Uterus (tissue), 4 donors: ENCODE data around the gene POLD1. TPM values are rescaled to one million over a fixed set of nuclear protein-coding genes. Genes with fewer than 3 reads are reported as not detected.

Experiments
- DNase-seq, 2 donors: peaks; one replicate each; pipeline ENCODE4 v3.0.0-alpha.2; 2019 to 2020
- H3K27ac ChIP-seq, 2 donors: fragments of 200-600 bp; sonication (generic); 1 replicate in 1 of 2; 2 replicates in 1 of 2; pipeline ENCODE4 v1.5.1; 2016 to 2018
- H3K27me3 ChIP-seq, 2 donors: fragments of 200-600 bp; sonication (generic); one replicate each; pipeline ENCODE4 v1.5.1; 2018 to 2019; ENCODE audit warnings: control low read depth in 1 of 2
- H3K36me3 ChIP-seq, 2 donors: fragments of 200-600 bp; sonication (generic); one replicate each; pipeline ENCODE4 v1.5.1; 2019; ENCODE audit warnings: control low read depth in 1 of 2
- H3K4me1 ChIP-seq, 2 donors: fragments of 200-600 bp; sonication (generic); one replicate each; pipeline ENCODE4 v1.5.1; 2018 to 2019; ENCODE audit warnings: control low read depth in 1 of 2
- H3K4me3 ChIP-seq, 2 donors: fragments of 200-600 bp; sonication (generic); 1 replicate in 1 of 2; 2 replicates in 1 of 2; pipeline ENCODE4 v1.5.1; 2018 to 2019; ENCODE audit warnings: mild to moderate bottlenecking in 1 of 2
- H3K9me3 ChIP-seq, 2 donors: fragments of 200-600 bp; sonication (generic); one replicate each; pipeline ENCODE4 v1.5.1; 2019; ENCODE audit warnings: control low read depth in 1 of 2
- CTCF ChIP-seq, 4 experiments: fragments of 200-600 bp in 2 of 4; fragments of 450-650 bp in 2 of 4; sonication (generic) in 2 of 4; IDR thresholded peaks; one replicate each; pipeline ENCODE4 v1.5.1; 2016 to 2019; ENCODE audit warnings: antibody characterized with exemption in 4 of 4, mild to moderate bottlenecking in 2 of 4, moderate library complexity in 1 of 4
- POLR2A ChIP-seq, 2 donors: fragments of 450-650 bp; IDR thresholded peaks; one replicate each; pipeline ENCODE4 v1.6.1; 2016; ENCODE audit warnings: antibody characterized with exemption in 2 of 2, mild to moderate bottlenecking in 1 of 2, moderate library complexity in 1 of 2
- intact Hi-C: fragments of 100-400 bp; cut with DNase I; formaldehyde crosslinking; loops from one replicate; pipeline ENCODE4 v1.15.1; 2023; ENCODE audit warnings: low total_unique reads
- total RNA-seq, 4 donors: library from RNA; depleted of rRNA in 3 of 4; stranded (reverse); fragments of >200 nt in 3 of 4; gene quantifications; one replicate each; pipeline versions ENCODE4 v1.1.0 to v1.2.4, GENCODE V29; 2014 to 2023
- donor health status: DM: yes; HTN: yes; CAD: no.

POLD1 gene
- total RNA-seq, 4 donors from 2014 or later: 10.6 to 47.9 (median 24.0) TPM

GRCh38 chr19:50467566-50467965 lies 83.4 kb downstream of the POLD1 start:
- TF ChIP-seq CTCF (IDR thresholded peaks at IDR 0.05) (no peak), POLR2A (IDR thresholded peaks at IDR 0.05) (no peak)
- Histone ChIP-seq H3K4me1 (no peaks in the 10 kb centered on the region), H3K4me3 (no peak overlapping the region), H3K9me3 (no peaks in the 10 kb centered on the region), H3K27me3 (no peaks in the 10 kb centered on the region), H3K27ac (no peak overlapping the region), H3K36me3 (no peaks in the 10 kb centered on the region)
- intact Hi-C loops: no loop called here
- no peak for DNase-seq

Other genes starting within 250 kb of the POLD1 start
- gene IZUMO2, start 221.1 kb upstream of the POLD1 start, total RNA-seq: not detected
- gene MYH14, start 180.7 kb upstream of the POLD1 start, total RNA-seq: 10 to 100 TPM in 1 of 4 donors, 1 to 10 TPM in 2, under 1 TPM in 1; 0.77 to 22.1 (median 1.4) TPM
- 1 to 10 TPM in 1 of 4 donors, under 1 TPM in 2, not detected in 1; 0.26 to 2.4 (median 0.85) TPM for gene KCNC3, start 55.0 kb upstream of the POLD1 start, total RNA-seq
- gene NAPSA, start 18.7 kb upstream of the POLD1 start, total RNA-seq: 1 to 10 TPM in 2 of 4 donors, not detected in 2; 1.4 to 1.5 TPM
- gene NR1H2, start 7.9 kb upstream of the POLD1 start, total RNA-seq: 100 to 1,000 TPM in 1 of 4 donors, 10 to 100 TPM in 3; 45.3 to 115 (median 61.4) TPM
- 1 to 10 TPM in 1 of 4 donors, under 1 TPM in 1, not detected in 2; under 0.01 to 2.1 TPM for gene SPIB, start 34.6 kb downstream of the POLD1 start, total RNA-seq
- under 1 TPM in 2 of 4 donors, not detected in 2; 0.24 to 0.28 TPM for gene MYBPC2, start 48.5 kb downstream of the POLD1 start, total RNA-seq
- gene EMC10, start 92.2 kb downstream of the POLD1 start, total RNA-seq: 100 to 1,000 TPM in 1 of 4 donors, 10 to 100 TPM in 3; 30.5 to 121 (median 45.8) TPM
- 1 to 10 TPM in 2 of 4 donors, under 1 TPM in 1, not detected in 1; 0.62 to 5.4 (median 1.8) TPM for gene GARIN5A, start 92.5 kb downstream of the POLD1 start, total RNA-seq
- 10 to 100 TPM in 1 of 4 donors, 1 to 10 TPM in 3; 1.8 to 22.8 (median 5.5) TPM for gene JOSD2, start 126.8 kb downstream of the POLD1 start, total RNA-seq
- gene ASPDH, start 129.6 kb downstream of the POLD1 start, total RNA-seq: not detected
- gene LRRC4B, start 184.1 kb downstream of the POLD1 start, total RNA-seq: 10 to 100 TPM in 2 of 4 donors, 1 to 10 TPM in 2; 2.4 to 38.0 (median 13.2) TPM